SK-N-SH (cell line): ENCODE results near the gene CCDC6.

Experiments used
- POLR2AphosphoS5 ChIP-seq: IDR thresholded peaks from 2 replicates; pipeline ENCODE4 v1.6.1; 2012; ENCODE audit warnings: low read depth, low read length
- TF ChIP-seq, protein P1 (sequence below): fragments of 200-600 bp; sonication (generic); IDR thresholded peaks from 2 replicates; pipeline ENCODE4 v1.6.1; 2017; ENCODE audit warnings: antibody characterized with exemption, mild to moderate bottlenecking, moderate library complexity

GRCh38 chr10:59779756-59780533 lies 126.4 kb downstream of the CCDC6 start:
- TF ChIP-seq, protein P1, sequence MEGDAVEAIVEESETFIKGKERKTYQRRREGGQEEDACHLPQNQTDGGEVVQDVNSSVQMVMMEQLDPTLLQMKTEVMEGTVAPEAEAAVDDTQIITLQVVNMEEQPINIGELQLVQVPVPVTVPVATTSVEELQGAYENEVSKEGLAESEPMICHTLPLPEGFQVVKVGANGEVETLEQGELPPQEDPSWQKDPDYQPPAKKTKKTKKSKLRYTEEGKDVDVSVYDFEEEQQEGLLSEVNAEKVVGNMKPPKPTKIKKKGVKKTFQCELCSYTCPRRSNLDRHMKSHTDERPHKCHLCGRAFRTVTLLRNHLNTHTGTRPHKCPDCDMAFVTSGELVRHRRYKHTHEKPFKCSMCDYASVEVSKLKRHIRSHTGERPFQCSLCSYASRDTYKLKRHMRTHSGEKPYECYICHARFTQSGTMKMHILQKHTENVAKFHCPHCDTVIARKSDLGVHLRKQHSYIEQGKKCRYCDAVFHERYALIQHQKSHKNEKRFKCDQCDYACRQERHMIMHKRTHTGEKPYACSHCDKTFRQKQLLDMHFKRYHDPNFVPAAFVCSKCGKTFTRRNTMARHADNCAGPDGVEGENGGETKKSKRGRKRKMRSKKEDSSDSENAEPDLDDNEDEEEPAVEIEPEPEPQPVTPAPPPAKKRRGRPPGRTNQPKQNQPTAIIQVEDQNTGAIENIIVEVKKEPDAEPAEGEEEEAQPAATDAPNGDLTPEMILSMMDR = no peak
- TF ChIP-seq POLR2AphosphoS5 = no peak
